ELF-1 (cell line): ENCODE results near the gene FAM151A.

Source experiments
- DNase-seq: peaks from one replicate; pipeline ENCODE4 v3.0.0-alpha.2; 2016; ENCODE audit warnings: low read depth, low spot score

FAM151A gene

GRCh38 chr1:54579337-54579781 lies 44.0 kb downstream of the FAM151A start:
- peak; percentile 77 for DNase-seq

- no peak for DNase-seq
These were observed 45.7 kb downstream of the FAM151A start for GRCh38 chr1:54577612-54578011.

- DNase-seq = no peak
These were observed 47.6 kb downstream of the FAM151A start for GRCh38 chr1:54575605-54576290.

GRCh38 chr1:54575161-54575560 lies 48.2 kb downstream of the FAM151A start:
- DNase-seq = peak; percentile 47

GRCh38 chr1:54574158-54574778 lies 49.1 kb downstream of the FAM151A start:
- no peak for DNase-seq

GRCh38 chr1:54572542-54572850 lies 50.8 kb downstream of the FAM151A start:
- no peak for DNase-seq

GRCh38 chr1:54571803-54572541 lies 51.4 kb downstream of the FAM151A start:
- peak; percentile 61 for DNase-seq

GRCh38 chr1:54571326-54571725 lies 52.0 kb downstream of the FAM151A start:
- no peak for DNase-seq

GRCh38 chr1:54570161-54570560 lies 53.2 kb downstream of the FAM151A start:
- no peak for DNase-seq

- no peak for DNase-seq
These were observed 54.0 kb downstream of the FAM151A start for GRCh38 chr1:54569339-54569738.

- no peak for DNase-seq
These were observed 55.4 kb downstream of the FAM151A start for GRCh38 chr1:54567961-54568360.

GRCh38 chr1:54566438-54567141 lies 56.7 kb downstream of the FAM151A start:
- DNase-seq = no peak

- DNase-seq = no peak
These were observed 58.2 kb downstream of the FAM151A start for GRCh38 chr1:54565113-54565501.

GRCh38 chr1:54564312-54565112 lies 58.8 kb downstream of the FAM151A start:
- DNase-seq = peak; percentile 83

- no peak for DNase-seq
These were observed 63.5 kb downstream of the FAM151A start for GRCh38 chr1:54559771-54560231.
